Posterior cingulate gyrus (tissue), 11 donors: ENCODE measurements around the gene CLEC4M.

ENCODE experiments used
- DNase-seq, 10 donors: peaks; one replicate each; pipeline versions ENCODE4 v3.0.0 to v3.0.0-alpha.2; 2020 to 2021; ENCODE audit warnings: mixed read lengths in 3 of 10
- intact Hi-C: fragments of 100-400 bp; cut with DNase I; formaldehyde crosslinking; loops from one replicate; pipeline ENCODE4 v1.15.1; 2023

Gene CLEC4M, protein sequence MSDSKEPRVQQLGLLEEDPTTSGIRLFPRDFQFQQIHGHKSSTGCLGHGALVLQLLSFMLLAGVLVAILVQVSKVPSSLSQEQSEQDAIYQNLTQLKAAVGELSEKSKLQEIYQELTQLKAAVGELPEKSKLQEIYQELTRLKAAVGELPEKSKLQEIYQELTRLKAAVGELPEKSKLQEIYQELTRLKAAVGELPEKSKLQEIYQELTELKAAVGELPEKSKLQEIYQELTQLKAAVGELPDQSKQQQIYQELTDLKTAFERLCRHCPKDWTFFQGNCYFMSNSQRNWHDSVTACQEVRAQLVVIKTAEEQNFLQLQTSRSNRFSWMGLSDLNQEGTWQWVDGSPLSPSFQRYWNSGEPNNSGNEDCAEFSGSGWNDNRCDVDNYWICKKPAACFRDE

DNA sequence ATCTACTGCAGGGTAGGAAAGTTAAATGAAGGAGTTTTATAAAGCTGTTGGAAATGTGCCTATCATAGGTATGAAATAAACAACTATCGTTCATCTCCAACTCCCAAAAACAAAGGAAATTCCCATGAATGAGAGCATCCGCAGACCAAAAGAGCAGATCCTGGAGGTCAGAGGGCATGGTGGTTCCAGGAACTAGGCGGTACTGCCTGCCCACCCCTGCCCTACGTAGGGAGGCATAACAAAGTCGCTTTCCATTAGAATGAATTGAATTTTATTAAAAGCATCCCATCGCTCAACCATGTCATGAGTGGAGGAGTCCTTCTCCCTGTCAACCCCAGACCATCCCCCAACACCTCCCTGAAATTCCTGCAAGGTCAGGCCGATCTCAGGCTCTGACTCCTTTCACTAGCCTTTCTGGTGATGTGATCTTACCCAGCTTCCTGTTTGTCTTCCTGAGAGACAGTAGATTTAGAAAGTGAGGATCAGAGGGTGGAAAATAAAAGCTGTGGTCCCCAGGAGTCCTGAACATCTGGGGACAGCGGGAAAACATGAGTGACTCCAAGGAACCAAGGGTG is at the start of gene CLEC4M:
Gene CLEC4M, plus strand, starts transcription at position 525 of the 575 bp plus-strand sequence. Its CDS starts 24 bp downstream, at position 549.
- DNase-seq: no peak
- intact Hi-C loops: no loop called here

DNA sequence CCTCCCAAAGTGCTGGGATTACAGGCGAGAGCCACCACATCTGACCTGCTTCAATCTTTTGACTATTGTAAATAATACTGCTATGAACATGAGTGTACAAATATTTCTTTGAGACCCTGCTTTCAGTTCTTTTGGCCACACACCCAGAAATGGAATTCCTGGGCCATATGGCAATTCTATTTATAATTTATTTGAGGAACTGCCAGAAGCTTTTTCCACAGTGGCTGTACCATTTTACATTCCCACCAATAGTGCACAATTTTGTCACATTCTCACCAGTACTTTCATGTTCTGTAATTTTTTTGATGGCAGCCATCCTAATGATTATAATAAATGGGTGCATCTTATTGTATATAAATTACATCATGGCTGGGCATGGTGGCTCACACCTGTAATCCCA is 47.4 kb upstream of the CLEC4M start:
- DNase-seq: peak in 1 of 10 donors; percentile 20

DNA sequence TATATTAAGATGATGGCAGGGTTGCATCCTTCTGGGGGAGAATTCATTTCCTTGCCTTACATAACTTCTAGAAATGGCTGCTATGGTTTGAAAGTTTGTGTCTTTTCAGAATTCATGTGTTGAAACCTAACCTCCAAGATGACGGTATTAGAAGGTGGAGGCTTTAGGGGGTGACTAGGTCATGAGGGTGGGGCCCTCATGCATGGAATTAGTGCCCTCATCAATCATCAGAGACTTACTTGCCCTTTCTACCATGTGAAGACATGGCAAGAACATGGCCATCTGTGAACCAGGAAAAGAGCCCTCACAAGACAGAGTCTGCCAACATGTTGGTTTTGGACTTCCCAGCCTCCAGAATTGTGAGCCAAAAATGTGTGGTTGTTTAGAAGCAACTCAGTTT is 46.3 kb upstream of the CLEC4M start:
- intact Hi-C loops: no loop called here
- DNase-seq: no peak

More for the DNA sequence above, 47.4 kb upstream of the CLEC4M start:
- intact Hi-C loops: no loop called here

DNA sequence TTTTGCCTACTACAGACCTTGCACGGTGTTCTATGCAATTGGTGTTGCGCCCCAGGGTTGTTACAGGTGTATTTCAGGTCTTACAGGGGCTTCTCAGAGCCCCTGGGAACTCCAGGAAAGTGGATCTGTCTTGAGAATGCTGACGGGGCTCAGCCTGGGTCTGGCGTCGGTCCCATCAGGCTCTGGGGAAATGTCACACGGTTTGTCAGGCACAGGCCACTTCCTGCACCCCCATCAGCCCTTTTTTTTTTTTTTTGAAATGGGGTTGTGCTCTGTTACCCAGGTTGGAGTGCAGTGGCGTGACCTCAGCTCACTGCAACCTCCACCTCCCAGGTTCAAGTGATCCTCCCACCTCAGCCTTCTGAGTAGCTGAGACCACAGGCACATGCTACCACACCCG is 44.4 kb upstream of the CLEC4M start:
- intact Hi-C loops: no loop called here
- no peak for DNase-seq

DNA sequence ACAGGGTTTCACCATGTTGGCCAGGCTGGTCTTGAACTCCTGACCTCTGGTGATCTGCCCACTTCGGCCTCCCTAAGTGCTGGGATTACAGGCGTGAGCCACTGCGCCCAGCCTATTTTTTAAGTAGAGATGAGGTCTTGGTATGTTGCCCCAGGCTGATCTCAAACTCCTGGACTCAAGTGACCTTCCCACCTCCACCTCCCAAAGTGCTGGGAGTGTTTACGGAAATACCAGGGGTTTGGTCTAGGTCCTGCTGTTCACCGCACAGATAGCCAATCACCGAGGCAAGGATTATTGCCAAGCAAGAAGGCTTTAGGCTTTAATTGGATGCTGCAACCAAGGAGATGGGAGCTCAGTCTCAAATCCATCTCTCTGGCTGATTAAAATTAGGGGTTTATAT is 42.7 kb upstream of the CLEC4M start:
- DNase-seq: no peak
- intact Hi-C loops: no loop called here

DNA sequence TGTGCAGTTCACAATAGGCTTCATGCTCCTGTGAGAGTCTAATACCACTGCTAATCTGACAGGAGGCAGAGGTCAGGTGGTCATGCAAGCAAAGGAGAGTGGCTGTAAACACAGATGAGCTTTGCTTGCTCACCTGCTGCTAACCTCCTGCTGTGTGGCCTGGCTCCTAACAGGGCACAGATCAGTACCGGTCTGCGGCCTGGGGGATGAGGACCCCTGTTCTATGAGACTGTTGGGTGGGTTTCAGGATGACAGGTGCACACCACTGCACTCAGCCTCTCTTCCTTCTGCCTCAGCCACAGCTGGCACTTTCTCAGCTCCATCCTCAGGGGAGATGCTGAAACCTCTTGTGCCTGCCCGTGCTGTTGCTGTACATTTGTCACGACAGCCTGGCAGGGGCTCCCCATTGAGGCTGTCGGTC is 40.8 kb upstream of the CLEC4M start:
- intact Hi-C loops: no loop called here

DNA sequence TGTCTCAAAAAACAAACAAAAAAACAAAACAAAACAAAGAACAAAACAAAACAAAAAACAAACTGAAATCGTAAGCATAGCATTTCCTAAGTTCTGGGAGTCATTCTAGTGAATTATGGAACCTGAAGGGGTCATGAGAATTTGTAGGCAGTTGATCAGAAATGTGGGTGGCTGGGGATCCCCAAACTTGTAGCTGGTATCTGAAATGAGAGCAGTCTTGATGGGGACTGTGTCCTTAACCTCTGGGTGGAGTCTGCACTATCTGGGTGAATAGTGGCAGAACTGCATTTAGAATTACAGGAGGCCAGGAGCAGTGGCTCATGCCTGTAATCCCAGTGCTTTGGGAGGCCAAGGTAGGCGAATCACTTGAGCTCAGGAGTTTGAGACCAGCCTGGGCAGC is 37.3 kb upstream of the CLEC4M start:
- no peak for DNase-seq
- intact Hi-C loops: no loop called here

More for the DNA sequence above, 40.8 kb upstream of the CLEC4M start:
- DNase-seq: no peak

DNA sequence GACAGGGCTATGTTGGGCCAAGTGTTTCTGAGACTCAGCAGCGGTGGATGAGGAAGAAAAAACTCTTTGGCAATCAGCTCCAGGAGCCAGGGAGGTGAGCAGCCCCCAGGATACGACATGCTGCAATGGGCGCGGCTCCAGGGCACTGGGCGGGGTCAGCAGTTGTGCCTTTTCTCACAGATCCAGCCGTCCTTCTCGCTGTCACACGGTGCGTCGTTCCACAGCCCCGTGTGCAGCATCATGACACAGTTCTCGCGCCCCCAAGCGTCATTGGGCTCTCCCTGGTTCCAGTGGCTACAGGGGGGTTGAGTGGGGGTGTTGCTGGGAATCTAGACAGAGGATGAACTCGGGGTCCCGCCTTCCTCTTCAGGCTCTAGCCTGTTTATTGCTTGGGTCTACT is 33.8 kb upstream of the CLEC4M start:
- peak in 2 of 10 donors; percentile 18 to 30 for DNase-seq
- intact Hi-C loops: no loop called here

DNA sequence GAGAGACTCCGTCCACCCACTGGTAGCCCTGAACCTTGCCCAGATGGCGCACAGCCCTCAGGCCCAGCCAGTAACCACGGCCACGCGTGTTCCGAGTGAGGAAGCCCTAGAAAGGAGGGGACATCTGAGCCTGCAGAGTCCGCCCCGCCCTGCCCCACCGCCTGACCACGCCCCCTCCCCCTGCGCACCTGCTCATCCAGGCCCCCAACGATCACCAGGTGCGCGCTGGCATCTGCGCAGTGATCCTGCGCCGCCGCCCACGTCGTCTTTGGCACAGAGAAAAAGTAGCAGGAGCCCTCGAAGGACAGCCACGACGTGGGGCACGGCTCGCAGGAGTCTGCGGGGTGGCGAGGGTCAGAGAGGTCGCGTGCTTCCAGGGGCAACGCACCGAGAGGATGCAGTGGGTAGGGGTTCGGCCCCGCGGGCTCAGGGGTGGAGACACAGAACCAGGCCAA is 33.2 kb upstream of the CLEC4M start:
- intact Hi-C loops: no loop called here
- peak in 2 of 10 donors; percentile 22 to 60 for DNase-seq

DNA sequence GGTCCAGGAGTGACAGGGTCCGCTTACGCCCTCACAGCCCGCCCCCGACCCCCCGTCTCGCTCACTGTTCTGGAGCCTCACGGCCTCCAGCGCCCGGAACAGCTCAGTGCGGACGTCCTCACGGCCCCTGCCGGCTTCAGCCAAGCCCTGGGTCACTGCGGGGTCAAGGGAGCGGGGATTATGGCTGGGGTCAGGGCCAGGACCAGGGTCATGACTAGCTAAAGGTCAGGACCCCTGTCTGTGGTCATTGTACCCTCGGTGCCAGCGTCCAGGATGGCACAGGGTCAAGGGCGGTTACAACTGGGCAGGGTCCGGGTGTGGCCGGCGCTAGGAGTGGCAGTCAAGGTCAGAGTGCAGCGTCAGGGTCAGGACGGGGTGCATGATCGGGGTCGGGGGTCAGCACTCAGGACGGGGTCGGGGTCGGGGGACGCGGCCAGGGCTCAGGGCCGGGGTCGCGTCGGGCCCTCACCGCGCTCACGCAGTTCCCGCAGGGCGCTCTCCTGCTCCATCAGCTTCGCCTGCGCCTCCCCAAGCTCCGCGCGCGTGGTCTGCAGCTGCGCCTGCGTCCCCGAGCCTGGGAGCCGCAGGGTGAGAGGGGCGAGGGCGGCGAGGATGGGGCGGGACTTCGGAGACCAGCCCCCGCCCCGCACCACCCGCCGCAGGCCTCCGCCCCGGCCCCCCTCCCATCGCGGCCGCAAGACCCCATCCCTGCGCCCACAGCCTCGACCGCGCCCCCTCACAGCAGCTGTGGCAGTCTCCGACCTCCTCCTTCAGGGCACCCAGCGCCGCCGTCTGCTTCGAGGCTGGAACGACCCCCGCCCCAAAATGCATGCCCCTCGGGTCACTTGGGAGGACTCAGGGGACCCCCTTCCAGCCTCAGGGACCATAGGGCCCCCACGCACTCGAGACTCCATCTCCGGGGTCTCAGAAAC is 32.5 kb upstream of the CLEC4M start:
- intact Hi-C loops: no loop called here
- DNase-seq: peak in 2 of 10 donors; percentile 64 to 65

DNA sequence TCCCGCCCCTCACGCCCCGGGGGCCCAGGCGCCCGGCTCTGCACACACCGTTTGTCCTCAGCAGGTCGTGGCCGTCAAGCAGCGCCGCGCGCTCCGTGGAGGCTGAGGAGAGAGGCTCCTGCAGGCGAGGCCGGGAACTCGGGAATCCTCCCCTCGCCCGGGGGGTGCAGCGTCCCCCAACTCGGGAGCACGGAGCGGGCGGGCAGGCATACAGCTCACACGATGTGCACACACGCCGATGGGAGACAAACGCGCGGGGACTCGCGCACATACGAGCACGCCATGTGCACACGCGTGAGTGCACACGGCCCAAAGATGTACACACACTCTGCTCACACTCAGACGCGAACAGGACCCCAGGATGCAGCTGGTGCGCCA is 31.8 kb upstream of the CLEC4M start:
- DNase-seq: peak in 1 of 10 donors; percentile 62
- intact Hi-C loops: no loop called here

DNA sequence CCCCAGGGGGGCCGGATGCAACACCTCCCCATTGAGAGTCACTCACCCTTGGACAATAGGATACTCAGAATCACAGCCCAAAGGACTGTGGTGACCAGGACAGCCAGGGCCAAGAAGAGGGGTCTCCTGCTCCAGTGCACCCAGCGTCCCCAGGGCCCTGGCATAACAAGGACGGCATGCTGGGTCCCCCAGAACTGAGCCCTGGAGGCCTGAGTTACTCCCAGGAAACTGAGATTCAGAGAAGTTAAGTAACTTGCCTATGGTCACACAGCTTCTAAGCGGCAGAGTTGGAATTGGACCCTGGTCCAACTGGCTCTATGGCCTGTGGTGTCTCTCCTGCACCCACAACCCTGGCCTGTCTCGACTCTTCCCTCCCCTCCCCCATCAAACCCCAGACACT is 31.4 kb upstream of the CLEC4M start:
- peak in 1 of 10 donors; percentile 55 for DNase-seq
- intact Hi-C loops: no loop called here

DNA sequence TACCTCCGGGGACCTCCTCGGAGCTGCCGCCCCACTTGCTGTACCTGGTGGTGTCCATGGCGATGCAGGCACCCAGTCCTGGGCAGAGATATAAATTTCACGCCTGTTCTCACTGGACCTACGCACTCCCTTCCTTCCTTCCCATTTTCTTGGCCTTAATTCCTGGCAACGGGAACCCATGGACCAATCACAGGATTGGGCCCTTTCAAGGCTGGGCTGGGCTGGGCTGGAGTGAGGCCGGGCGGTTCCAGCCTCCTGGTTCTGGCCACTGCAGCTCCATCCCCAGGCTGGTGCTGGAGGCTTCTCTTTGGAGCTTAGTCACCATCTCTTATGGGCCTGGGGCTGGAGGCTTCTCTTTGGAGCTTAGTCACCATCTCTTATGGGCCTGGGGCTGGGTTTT is 31.0 kb upstream of the CLEC4M start, which contains the start of gene CLEC4G:
Gene CLEC4G, minus strand, starts transcription at position 66 of the 400 bp plus-strand sequence. Its CDS starts 8 bp downstream, at position 58.
- intact Hi-C loops: no loop called here
- DNase-seq: peak in 1 of 10 donors; percentile 49

DNA sequence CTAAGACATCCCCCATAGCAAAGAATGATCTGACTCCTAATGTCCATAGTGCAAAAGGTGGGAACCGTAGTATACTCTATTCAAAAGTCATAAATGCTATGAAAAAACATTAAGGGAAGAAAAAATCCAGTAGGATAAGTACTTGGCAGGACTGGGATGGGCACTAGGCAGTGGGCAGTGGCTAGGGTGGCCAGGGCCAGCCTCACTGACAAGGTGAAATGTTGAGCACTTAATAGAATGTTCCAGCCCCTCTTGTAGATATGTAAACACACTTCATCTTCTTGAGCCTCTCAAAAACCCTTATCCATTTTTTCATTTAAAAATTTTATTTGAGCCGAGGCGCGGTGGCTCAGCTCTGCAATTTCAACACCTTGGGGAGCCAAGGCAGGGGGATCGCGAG is 29.7 kb upstream of the CLEC4M start:
- peak in 1 of 10 donors; percentile 48 for DNase-seq

DNA sequence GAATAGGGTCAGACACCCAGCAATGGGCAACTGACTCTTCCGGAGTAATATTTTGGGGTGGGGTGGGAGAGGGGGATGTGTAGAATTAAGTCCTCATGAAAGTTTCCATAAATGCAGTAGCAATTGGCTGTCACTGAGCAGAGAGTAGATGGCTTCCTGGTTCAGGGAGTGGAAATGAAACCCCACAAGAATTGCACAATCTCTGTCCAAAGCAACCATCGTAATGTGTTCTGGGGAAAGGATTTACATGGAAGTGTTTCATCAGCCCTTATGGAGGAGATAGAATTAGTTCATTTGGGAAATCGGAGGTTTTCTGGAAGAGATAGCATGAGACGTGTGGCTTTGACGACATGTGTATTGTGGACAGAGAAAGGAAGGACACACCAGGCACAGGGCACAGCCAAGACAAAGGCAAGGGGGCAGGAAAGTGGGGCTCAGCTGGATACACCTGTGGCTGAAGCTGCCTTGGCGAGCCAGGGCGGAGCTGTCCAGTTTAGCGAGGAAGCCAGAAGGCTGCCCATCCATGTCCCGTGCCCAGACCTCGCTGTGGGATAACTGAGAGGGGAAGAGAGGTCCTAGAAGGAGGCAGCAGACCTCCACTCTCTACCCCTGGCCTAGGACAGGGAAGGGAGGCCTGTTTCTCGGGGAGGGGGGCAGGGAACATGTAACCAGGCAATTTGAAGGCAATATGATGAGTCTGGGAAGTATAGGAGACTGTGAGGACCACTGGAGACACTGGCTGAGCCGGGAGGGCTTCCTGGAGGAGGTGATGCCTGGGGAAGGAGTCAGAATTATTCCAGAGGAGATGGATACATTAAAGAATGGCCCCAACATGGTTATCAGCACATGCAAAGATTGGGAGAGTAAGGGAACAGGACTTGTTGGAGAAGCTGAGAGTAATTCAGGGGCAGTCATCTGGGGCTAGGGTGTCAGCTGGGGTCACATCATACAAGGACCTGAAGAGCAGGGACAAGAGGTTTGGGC is 28.5 kb upstream of the CLEC4M start:
- no peak for DNase-seq
- intact Hi-C loops: no loop called here

More for the DNA sequence above, 29.7 kb upstream of the CLEC4M start:
- intact Hi-C loops: no loop called here

DNA sequence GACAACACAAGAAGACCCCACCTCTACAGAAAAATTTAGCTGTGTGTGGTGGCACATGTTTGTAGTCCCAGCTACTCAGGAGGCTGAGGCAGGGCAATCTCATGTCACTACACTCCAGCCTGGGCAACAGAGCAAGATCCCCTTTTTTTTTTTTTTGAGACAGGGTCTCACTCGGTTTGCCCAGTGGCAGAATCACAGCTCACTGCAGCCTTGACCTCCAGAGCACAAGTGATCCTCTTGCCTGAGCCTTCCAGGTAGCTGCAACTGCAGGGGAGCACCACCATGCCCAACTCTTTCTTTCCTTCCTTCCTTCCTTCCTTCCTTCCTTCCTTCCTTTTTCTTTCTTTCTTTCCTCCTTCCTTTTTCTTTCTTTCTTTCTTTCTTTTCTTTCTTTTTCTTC is 26.9 kb upstream of the CLEC4M start:
- intact Hi-C loops: no loop called here
- no peak for DNase-seq

DNA sequence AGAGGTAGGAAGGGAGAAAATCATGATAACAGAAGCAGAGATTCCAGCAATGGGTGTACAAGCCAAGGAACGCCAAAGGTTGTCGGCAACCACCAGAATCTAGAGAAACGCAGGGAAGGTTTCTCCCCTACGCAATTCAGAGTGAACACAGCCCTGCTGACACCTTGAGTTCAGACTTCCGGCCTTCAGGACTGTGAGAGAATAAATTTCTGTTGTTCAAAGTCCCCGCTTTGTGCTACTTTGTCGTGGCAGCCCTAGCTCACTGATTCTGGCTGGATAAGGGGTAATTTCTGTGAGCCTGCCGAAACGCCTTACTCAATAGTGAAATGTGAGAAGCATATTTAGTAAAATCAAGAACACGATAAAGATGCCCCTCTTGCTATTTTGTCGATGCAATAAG is 25.8 kb upstream of the CLEC4M start:
- intact Hi-C loops: no loop called here
- peak in 1 of 10 donors; percentile 14 for DNase-seq

DNA sequence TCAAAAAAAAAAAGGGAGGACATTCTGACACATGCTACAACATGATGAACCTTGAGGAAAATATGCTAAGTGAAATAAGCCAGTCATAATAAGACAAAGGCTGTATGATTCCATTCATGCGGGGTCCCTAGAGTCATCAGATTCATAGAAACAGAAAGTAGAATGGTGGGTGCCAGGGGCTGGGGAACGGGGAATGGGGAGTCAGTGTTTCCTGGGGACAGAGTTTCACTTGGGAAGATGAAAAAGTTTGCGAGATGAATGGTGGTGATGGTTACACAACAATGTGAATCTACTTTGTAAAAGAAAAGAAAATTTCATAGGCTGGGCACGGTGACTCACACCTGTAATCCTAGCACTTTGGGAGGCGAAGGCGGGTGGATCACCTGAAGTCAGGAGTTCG is 25.0 kb upstream of the CLEC4M start:
- peak in 1 of 10 donors; percentile 16 for DNase-seq

DNA sequence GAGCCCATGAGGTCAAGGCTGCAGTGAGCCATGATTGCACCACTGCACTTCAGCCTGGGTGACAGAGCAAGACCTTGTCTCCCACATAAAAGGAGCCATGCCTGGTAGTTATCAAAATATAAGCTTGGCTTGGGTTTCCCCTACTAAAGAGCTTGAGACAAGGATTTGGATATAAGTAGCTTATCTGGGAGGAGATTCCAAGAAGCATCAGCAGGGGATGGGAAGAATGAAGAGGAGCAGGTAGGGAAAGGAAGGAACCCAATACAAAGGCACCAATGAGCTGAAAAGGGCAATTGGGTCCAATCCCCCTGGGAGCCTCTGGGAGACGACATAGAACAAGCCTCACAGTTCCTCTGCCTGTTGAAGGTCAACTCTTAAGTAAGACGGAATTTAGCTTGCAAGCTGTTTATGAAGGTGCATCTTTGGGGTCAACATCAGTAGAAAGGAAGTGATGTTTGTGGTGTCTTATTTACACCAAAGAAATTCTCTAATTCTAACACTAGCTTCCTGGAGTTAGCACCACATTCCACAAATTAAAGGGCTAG is 23.8 kb upstream of the CLEC4M start:
- intact Hi-C loops: no loop called here
- no peak for DNase-seq

More for the DNA sequence above, 25.0 kb upstream of the CLEC4M start:
- intact Hi-C loops: no loop called here
